ENCODE data around the gene HYKK.

DNA sequence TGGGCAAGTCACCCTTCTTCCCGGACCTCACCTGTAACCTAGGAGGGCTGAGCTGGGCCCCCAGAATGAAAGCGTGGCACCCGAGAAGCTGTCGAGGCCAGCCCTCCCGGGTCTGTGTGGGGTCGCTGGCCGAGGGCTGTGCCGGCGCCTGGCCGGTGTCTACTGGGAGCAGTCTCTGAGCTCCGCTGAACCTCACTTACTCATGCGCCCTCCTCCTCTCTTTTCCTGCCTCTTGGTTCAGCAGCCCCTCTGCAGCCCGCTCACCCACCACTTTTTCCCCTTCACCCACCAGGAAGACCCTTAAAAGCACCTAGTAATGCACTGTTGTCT, 419 bp downstream of the HYKK start:
- TF ChIP-seq, protein P1, sequence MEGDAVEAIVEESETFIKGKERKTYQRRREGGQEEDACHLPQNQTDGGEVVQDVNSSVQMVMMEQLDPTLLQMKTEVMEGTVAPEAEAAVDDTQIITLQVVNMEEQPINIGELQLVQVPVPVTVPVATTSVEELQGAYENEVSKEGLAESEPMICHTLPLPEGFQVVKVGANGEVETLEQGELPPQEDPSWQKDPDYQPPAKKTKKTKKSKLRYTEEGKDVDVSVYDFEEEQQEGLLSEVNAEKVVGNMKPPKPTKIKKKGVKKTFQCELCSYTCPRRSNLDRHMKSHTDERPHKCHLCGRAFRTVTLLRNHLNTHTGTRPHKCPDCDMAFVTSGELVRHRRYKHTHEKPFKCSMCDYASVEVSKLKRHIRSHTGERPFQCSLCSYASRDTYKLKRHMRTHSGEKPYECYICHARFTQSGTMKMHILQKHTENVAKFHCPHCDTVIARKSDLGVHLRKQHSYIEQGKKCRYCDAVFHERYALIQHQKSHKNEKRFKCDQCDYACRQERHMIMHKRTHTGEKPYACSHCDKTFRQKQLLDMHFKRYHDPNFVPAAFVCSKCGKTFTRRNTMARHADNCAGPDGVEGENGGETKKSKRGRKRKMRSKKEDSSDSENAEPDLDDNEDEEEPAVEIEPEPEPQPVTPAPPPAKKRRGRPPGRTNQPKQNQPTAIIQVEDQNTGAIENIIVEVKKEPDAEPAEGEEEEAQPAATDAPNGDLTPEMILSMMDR (IDR thresholded peaks at IDR 0.05) = no peak
- TF ChIP-seq, protein P2, sequence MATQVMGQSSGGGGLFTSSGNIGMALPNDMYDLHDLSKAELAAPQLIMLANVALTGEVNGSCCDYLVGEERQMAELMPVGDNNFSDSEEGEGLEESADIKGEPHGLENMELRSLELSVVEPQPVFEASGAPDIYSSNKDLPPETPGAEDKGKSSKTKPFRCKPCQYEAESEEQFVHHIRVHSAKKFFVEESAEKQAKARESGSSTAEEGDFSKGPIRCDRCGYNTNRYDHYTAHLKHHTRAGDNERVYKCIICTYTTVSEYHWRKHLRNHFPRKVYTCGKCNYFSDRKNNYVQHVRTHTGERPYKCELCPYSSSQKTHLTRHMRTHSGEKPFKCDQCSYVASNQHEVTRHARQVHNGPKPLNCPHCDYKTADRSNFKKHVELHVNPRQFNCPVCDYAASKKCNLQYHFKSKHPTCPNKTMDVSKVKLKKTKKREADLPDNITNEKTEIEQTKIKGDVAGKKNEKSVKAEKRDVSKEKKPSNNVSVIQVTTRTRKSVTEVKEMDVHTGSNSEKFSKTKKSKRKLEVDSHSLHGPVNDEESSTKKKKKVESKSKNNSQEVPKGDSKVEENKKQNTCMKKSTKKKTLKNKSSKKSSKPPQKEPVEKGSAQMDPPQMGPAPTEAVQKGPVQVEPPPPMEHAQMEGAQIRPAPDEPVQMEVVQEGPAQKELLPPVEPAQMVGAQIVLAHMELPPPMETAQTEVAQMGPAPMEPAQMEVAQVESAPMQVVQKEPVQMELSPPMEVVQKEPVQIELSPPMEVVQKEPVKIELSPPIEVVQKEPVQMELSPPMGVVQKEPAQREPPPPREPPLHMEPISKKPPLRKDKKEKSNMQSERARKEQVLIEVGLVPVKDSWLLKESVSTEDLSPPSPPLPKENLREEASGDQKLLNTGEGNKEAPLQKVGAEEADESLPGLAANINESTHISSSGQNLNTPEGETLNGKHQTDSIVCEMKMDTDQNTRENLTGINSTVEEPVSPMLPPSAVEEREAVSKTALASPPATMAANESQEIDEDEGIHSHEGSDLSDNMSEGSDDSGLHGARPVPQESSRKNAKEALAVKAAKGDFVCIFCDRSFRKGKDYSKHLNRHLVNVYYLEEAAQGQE (IDR thresholded peaks at IDR 0.05; ENCODE audit: insufficient read depth in 1 of 2, low read depth in 2 of 2, low read length in 1 of 2) = no peak
- TF ChIP-seq POLR2AphosphoS5 (IDR thresholded peaks at IDR 0.05; ENCODE audit: low read depth, low read length) (no peak), SIN3A (IDR thresholded peaks at IDR 0.05; ENCODE audit: borderline replicate concordance, insufficient read depth, low read depth, low read length) (no peak), TCF7L2 (IDR thresholded peaks at IDR 0.05; ENCODE audit: low read depth, low read length) (no peak)

Measured in Panc1 (cell line).